HepG2 (cell line): ENCODE data around the gene CDK10. TPM values are rescaled to one million over a fixed set of nuclear protein-coding genes. Genes with fewer than 3 reads are reported as not detected.

ENCODE experiments used
- HMG20B ChIP-seq: conservative IDR thresholded peaks from 2 replicates; pipeline ENCODE4 v1.6.1; 2016; ENCODE audit warnings: missing genetic modification reagents, missing compliant biosample characterization
- HNF1A ChIP-seq, 2 experiments: sonication (generic) in 1 of 2; formaldehyde crosslinking in 1 of 2; IDR thresholded peaks; 2 replicates each; pipeline versions ENCODE4 v1.4.0 to v1.6.1; 2016 to 2020; ENCODE audit warnings: borderline replicate concordance in 1 of 2, low read depth in 1 of 2, mild to moderate bottlenecking in 1 of 2, missing genetic modification reagents in 1 of 2
- MAX ChIP-seq: IDR thresholded peaks from 2 replicates; pipeline ENCODE4 v1.6.1; 2012; ENCODE audit warnings: inconsistent platforms
- MYC ChIP-seq: sonication (generic); formaldehyde crosslinking; IDR thresholded peaks from 2 replicates; pipeline ENCODE4 v1.9.0; 2021; ENCODE audit warnings: missing genetic modification reagents, borderline replicate concordance
- NR2F6 ChIP-seq, 2 experiments: IDR thresholded peaks; 2 replicates each; pipeline ENCODE4 v1.6.1; 2016; ENCODE audit warnings: antibody characterized with exemption in 1 of 2, mild to moderate bottlenecking in 1 of 2
- PAXIP1 ChIP-seq: sonication (generic); formaldehyde crosslinking; conservative IDR thresholded peaks from 2 replicates; pipeline ENCODE4 v1.4.0; 2020; ENCODE audit warnings: mild to moderate bottlenecking, missing genetic modification reagents, moderate library complexity
- ZFP82 ChIP-seq: sonication (generic); formaldehyde crosslinking; IDR thresholded peaks from 2 replicates; pipeline ENCODE4 v1.5.1; 2020; ENCODE audit warnings: mild to moderate bottlenecking, missing genetic modification reagents, borderline replicate concordance
- ZNF280B ChIP-seq: sonication (generic); formaldehyde crosslinking; IDR thresholded peaks from 2 replicates; pipeline ENCODE4 v1.5.0; 2020; ENCODE audit warnings: missing genetic modification reagents, mild to moderate bottlenecking, borderline replicate concordance
- ZNF501 ChIP-seq: sonication (generic); formaldehyde crosslinking; IDR thresholded peaks from 2 replicates; pipeline ENCODE4 v1.5.1; 2020; ENCODE audit warnings: mild to moderate bottlenecking, moderate library complexity, missing genetic modification reagents
- ZNF574 ChIP-seq: sonication (generic); formaldehyde crosslinking; IDR thresholded peaks from 2 replicates; pipeline ENCODE4 v1.4.0; 2020; ENCODE audit warnings: missing genetic modification reagents
- ZNF704 ChIP-seq: sonication (generic); formaldehyde crosslinking; IDR thresholded peaks from 2 replicates; pipeline ENCODE4 v1.8.1; 2023; ENCODE audit warnings: mild to moderate bottlenecking, inconsistent platforms, moderate library complexity, missing genetic modification reagents, borderline replicate concordance
- polyA plus RNA-seq, 8 experiments: library from polyadenylated mRNA; depleted of rRNA in 3 of 8; stranded (reverse) in 7 of 8; unstranded in 1 of 8; fragments of >200 nt; fragmentation: Illumina TruSeq in 4 of 8; extraction: Trizol in 4 of 8; gene quantifications; 2 replicates each; pipeline versions ENCODE4 v1.2.1 to v1.2.3, GENCODE V29; 2011 to 2016; ENCODE audit warnings: low read depth in 4 of 8, missing spikeins in 1 of 8, mixed read lengths in 1 of 8; ENCODE audit not compliant: insufficient read depth in 1 of 8
- total RNA-seq, 5 experiments: library from RNA; depleted of rRNA; stranded (reverse); fragments of >200 nt; fragmentation: Illumina TruSeq; extraction: Trizol; gene quantifications; 2 replicates each; pipeline ENCODE4 v1.2.3, GENCODE V29; 2016; ENCODE audit warnings: low read depth in 1 of 5

CDK10 gene
- total and polyA plus RNA-seq, 2 of the 13 experiments (the other 11 are each of a cell fraction or from before 2014, with no cell fraction given): 2.5 to 3.9 TPM

- TF ChIP-seq PAXIP1 (CRISPR knock-in tag) (peak; percentile 74), HMG20B (no peak), MYC (CRISPR knock-in tag) (peak; percentile 54; the same call in 1 of the 2 replicates), ZNF501 (CRISPR knock-in tag) (peak; percentile 44; the same call in 1 of the 2 replicates), HNF1A (IDR thresholded peaks at IDR 0.05; ENCODE audit: low read depth) (no peak), HNF1A (CRISPR knock-in tag; IDR thresholded peaks at IDR 0.05; ENCODE audit: borderline replicate concordance) (no peak), MAX (peak; percentile 31; the same call in 1 of the 2 replicates), ZFP82 (CRISPR knock-in tag) (no peak), ZNF704 (CRISPR knock-in tag) (0 out of 2 replicates have a peak, but pooled peaks have one; percentile 34), ZNF574 (CRISPR knock-in tag) (peak; percentile 33; the same call in 1 of the 2 replicates), NR2F6 (IDR thresholded peaks at IDR 0.05) (no peak; the same call in 1 of the 2 replicates), NR2F6 (CRISPR knock-in tag; IDR thresholded peaks at IDR 0.05) (0 out of 2 replicates have a peak, but pooled peaks have one; percentile 31), ZNF280B (CRISPR knock-in tag) (0 out of 2 replicates have a peak, but pooled peaks have one; percentile 26)
Observed at GRCh38 chr16:89729863-89730593, 43.5 kb downstream of the CDK10 start (continued).
